Epithelial cell of prostate (primary cell): ENCODE measurements around the gene ITGB7.
A peak's percentile ranks its signal among the peaks of the same experiment; 100 is the strongest.

Source experiments
- DNase-seq: peaks from one replicate; pipeline ENCODE4 v3.0.0-alpha.2; 2011; ENCODE audit warnings: low read depth, low spot score
- H3K27ac ChIP-seq: fragments of 450-650 bp; 2 replicates; pipeline ENCODE4 v1.5.1; 2017; ENCODE audit warnings: mild to moderate bottlenecking

ITGB7 gene, protein sequence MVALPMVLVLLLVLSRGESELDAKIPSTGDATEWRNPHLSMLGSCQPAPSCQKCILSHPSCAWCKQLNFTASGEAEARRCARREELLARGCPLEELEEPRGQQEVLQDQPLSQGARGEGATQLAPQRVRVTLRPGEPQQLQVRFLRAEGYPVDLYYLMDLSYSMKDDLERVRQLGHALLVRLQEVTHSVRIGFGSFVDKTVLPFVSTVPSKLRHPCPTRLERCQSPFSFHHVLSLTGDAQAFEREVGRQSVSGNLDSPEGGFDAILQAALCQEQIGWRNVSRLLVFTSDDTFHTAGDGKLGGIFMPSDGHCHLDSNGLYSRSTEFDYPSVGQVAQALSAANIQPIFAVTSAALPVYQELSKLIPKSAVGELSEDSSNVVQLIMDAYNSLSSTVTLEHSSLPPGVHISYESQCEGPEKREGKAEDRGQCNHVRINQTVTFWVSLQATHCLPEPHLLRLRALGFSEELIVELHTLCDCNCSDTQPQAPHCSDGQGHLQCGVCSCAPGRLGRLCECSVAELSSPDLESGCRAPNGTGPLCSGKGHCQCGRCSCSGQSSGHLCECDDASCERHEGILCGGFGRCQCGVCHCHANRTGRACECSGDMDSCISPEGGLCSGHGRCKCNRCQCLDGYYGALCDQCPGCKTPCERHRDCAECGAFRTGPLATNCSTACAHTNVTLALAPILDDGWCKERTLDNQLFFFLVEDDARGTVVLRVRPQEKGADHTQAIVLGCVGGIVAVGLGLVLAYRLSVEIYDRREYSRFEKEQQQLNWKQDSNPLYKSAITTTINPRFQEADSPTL

DNA sequence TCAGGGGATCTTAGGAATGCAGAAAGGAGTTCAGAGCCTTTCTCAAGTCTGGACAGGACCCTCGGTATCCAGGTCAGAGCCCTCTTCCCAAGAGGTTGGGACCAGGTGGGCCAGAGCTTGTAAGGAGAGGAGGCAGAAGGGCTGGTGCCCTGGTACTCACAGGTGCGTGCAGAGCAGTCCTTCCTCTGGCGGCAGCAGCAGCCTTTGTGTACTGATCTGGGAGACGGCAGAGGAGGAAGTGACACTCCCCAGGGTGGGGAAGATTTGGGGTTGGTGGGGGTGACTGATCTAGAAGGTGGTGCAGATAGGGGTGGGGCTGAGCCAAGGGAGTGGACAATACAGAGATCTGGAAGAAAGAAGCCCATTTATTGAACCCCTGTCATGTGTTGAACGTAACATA lies at the start of gene ITGB7:
Gene ITGB7, minus strand, starts transcription at position 210 of the 400 bp plus-strand sequence. CDS start 6,808 bp downstream, outside the sequence.
- DNase-seq = no peak
- no peak within 1 kb of the TSS for H3K27ac ChIP-seq

DNA sequence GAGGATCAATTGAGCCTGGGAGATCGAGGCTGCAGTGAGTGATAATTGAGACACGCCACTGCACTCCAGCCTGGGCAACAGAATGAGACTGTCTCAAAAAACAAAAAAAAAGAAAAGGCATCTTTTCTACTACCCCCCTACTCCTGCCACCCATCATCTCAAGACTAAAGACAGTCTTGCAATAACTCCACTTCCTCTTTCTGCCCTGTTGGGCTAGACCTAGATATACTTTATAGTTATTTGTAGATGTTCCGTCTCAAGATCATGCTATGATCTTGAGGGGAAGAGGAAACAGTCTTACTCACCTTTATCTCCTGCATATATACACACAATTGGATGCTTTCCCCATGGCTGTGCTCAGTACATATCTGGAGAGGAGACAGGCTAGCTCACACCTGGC lies 48.9 kb upstream of the ITGB7 start:
- no peak overlapping the region for H3K27ac ChIP-seq
- DNase-seq = no peak

DNA sequence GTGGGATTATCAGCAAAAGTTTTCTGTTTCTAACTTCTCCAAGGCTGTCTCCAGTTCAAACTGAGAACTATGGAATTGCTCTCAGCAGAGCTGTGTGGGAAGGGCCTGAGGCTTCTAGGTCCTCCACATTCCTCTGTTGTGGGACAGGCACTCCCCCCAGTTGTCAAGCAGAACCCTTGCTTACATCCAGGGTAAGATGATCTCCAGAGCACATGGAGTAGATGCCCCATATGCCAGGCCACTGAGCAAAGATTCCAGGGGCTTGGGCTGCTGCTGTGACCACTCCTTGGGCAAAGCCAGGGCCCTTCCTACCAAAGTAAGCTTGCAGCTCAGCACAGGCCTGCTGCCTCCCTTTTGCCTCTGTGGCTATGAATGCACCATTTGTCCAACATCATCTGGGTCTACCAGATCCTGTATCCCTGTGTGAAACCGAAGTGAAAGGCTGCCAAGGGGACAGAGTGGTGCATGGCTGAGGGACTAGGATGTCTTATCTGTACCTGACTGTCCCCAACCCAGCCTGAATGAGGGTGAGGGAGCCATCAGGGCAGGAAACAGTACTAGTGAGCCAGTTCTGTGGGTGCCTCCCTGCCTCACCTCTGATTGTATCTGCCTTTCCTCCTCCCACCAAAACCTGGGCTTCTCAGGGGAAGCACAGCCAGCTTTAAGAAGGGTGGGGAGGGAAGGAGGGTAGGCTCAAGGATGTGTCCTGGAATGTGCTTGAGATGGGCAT lies 47.9 kb upstream of the ITGB7 start:
- H3K27ac ChIP-seq = no peak overlapping the region
- DNase-seq = no peak

DNA sequence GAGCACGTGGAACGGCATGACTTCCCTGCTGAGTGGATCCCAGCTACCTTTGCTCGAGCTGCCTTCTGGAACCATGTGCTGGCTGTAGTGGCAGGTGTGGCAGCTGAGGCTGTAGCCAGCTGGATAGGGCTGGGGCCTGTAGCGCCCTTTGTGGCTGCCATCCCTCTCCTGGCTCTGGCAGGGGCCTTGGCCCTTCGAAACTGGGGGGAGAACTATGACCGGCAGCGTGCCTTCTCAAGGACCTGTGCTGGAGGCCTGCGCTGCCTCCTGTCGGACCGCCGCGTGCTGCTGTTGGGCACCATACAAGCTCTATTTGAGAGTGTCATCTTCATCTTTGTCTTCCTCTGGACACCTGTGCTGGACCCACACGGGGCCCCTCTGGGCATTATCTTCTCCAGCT lies 46.2 kb upstream of the ITGB7 start:
- no peak overlapping the region for H3K27ac ChIP-seq
- DNase-seq = no peak

DNA sequence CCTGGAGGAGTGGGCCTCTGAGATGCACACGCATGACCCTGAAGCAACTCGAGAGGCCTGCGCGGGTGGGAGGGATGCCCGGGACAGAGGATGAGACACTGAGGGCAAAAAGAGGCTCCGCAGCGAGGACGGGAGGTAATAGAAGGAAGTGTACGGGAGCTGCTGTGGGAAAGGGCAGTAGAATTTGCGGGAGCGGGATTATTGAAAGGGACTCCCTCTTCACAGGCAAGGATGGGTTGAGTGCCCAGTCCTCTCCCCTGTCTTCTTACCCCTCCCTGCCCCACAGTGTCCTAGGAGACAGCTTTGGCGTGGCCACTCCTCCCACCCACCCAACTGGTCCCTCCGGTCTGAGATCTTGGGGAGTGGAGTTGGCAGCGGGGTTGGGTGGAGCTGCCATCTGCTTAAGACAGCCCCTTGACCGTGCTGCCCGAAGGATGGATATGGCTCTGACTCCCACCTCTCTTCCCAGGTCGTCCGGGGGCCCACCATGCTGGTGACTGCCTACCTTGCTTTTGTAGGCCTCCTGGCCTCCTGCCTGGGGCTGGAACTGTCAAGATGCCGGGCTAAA lies 45.4 kb upstream of the ITGB7 start:
- no peak for DNase-seq
- H3K27ac ChIP-seq = peak overlapping the region; percentile 68

DNA sequence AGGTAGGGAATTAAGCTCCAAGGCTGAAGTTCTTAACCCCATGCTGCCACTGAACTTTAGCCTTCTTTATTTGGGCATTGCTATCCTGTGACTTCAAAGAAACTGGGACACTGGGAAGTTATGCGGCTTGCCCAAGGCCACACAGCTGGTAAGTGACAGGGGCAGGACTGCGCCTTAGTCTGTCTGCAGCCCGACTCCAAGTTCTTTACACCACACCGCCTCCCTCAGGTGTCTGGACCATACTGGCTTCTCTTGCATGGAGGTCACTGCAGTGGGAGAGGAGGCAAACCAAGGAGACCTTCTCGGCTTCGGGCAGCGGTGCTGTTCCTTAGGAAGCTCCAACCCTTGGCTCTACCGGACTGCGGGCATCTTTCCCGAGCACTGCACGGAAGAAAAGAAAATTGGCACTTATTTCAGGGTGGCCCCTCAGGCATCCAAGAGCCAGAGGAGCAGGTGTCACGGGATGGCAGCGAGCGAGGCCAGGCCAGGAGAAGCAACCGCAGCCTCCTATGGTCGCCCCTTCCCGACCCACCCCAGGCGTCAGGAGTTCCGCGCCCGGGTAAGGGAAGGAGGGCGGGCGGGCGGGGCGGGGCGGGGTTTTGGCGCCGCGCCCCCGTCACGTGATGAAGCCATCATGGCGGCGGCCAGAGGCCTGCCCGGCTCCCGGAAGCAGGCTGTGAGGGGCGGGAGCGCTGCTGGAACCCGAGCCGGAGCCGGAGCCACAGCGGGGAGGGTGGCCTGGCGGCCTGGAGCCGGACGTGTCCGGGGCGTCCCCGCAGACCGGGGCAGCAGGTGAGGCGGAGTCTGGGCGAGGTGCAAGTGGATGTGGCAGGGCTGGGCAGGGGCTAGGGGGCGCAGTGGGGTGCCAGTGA lies 44.7 kb upstream of the ITGB7 start:
- no peak for DNase-seq
- peak overlapping the region; percentile 68 for H3K27ac ChIP-seq

DNA sequence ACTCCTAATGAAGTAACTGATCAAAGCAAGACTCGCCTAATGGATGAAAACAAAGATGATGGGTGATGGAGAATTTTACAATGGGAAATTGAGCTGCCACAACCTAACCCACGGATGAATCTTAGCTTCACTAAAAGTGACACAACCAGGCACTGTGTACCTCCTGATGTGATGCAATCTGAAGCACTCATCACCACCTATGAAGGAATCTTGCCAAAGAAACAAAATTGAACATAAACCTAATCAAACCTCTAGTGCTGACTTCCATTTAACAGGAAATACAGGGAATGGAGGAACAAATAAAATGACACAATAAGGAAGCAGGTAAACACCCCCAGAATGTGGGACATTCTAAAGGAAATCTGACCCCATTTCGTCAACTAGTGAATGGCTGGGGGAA lies 38.2 kb upstream of the ITGB7 start:
- no peak for DNase-seq
- no peak overlapping the region for H3K27ac ChIP-seq

DNA sequence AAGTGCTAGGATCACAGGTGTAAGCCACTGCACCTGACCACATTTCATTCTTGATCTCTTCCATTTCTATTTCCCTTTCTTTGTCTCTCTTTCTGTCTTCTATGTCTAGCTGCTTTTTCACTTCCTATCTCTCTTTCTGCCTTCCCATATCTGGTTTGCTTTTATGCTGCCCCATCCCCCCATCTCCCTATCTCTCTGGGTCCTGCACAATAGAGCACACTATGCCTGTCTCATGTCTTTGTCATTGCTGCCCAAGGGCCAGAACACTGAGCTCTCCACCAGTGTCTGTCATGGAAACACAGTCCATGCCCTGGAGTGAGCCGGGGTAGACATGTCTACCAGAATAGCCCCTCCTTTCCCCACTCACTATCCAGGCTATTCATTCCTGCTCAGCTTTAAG lies 37.3 kb upstream of the ITGB7 start:
- no peak for DNase-seq
- no peak overlapping the region for H3K27ac ChIP-seq

DNA sequence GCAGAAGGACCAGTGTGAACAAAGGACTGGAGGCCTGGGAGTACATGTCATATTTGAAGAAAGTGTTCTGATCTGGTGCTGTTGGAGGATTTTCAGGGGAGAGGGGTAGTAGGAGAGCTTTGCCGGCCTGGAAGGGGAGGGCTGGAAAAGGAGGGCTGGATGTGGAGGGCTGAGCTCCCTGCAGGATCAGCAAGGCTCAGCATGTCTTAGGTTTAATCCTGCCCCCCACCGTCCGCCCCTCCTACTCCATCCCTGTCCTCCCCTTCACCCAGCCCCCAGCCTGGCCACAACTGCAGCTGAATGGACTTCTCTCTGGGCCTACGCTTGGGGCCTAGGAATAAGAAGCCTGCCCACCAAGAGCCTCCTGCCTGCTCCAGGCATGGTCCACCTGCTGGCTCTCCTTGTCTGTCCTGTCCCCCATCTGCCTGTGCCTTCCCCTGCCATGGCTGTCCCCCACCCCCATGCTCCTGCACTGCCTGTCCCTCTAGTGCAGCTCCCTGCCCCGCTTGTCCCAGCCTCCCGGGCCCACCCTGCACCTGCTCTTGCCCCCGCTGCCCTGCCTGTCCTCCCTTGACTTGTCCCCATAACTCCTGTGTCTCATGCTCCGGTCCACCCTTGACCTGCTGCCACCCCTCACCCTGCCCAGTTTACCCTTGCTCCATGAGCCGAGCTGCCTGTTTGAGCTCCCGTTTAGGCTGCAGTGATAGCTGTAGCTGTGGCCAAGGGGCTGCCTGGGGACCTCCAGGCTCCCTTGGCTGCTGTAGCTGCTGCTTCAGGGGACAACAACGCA lies 34.8 kb upstream of the ITGB7 start:
- no peak for DNase-seq

DNA sequence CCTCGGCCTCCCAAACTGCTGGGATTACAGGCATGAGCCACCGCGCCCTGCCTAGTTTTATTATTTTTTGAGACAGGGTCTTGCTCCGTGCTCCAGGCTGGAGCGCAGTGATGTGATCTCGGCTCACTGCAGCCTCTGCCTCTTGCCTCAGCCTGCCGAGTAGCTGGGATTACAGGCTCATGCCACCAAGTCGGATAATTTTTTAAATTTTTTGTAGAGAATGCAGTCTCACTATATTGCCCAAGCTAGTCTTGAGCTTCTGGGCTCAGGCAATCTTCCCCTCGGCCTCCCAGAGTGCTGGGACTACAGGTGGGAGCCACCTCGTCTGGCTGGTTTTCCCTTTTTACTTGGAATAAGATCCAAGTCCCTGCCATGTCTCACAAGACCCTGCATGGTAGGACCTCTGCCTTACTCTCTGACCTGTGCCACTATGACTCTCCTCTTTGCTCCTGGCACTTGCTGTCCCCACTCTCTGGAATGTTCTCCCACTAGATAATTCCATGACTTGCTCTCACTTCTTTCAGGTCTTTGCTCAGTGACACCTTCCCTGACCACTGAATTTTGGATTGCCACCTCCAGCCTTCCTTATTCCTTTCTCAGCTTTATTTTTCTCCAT lies 32.7 kb upstream of the ITGB7 start:
- H3K27ac ChIP-seq = no peak overlapping the region
- DNase-seq = no peak

More for the DNA sequence above, 34.8 kb upstream of the ITGB7 start:
- H3K27ac ChIP-seq = no peak overlapping the region

DNA sequence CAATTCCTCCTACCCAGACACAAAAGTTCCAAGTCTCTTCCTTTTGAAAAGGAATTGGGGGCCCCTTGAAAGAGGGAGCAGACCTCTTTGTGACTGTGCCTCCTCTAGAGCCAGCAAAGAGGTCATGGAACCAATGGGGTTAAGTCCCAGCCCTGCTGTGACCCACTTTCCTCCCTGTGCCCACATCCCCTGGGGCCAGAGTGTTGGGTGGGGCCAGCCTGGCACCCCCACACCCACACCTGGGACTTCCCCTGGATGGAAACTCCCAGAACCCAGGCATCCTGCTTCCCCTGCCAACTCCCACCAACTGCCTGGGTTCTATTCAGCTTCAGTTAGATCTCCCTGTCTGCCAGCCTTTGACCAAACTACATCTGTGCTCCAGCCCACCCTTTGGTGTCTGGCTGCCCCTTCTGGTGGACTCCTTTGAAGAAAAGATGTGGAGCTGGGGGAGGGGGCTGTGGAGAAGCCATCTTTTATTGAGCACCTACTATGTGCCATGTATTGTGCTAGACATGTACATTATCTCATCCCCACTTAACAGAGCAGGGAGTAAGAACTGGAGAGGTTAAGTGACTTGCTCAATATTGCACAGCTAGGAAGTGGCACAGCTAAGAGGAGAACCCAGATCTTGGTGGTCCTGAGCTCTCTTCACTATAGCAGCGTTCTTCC lies 29.5 kb upstream of the ITGB7 start:
- H3K27ac ChIP-seq = no peak overlapping the region
- DNase-seq = no peak

DNA sequence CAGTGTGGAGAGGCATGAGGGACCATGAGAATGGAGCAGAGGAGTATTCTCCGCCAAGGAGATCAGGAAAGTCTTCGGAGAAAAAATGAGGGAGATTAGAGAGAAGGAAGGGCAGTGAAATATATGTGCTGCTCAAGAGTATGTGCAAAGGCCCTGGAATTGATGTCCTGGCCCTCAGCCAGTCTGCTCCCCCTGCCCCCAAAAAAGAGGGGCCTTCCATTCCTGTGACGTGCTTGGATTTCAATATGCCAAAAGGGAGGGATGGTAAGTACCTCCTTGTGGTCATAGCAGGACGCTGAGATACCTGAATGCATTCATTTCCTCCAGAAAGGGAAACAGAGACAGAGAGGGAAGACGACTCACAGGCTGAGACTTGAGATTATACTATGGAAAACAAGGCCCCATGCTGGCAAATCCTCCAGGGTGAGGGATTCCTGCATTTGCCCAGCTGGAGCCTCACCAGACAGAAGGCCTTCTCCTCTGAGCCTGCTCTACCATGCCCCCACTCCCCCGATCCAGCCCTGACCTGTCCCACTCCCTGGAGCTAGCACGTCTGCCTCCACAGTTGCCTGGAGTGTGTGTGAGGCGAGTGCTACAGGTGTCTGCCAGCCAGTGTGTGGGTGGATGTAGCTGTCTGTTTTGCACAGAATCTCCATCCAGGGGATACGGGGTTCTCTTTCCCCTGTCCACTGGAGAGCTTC lies 28.8 kb upstream of the ITGB7 start:
- no peak for DNase-seq
- H3K27ac ChIP-seq = no peak overlapping the region

DNA sequence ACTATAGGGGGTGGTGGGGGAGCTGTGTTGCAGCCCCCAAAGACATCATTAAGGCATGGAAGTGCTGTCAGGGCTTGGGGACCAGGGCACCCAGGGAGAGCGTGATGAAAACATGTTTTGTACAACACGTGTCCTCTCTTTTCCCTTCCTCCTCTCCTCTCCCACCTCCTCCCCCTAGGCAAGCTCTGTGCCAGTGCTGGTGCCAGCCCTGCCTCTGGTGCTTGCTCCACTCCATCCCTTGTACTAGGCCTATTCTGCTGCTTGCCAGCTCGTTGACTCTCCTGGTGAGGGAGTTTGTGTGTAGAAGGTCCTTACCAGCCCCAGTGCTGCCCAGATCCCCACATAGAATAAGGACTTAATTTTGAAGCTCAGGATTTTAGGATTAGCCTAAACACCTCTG lies 28.1 kb upstream of the ITGB7 start:
- DNase-seq = no peak
- H3K27ac ChIP-seq = no peak overlapping the region

DNA sequence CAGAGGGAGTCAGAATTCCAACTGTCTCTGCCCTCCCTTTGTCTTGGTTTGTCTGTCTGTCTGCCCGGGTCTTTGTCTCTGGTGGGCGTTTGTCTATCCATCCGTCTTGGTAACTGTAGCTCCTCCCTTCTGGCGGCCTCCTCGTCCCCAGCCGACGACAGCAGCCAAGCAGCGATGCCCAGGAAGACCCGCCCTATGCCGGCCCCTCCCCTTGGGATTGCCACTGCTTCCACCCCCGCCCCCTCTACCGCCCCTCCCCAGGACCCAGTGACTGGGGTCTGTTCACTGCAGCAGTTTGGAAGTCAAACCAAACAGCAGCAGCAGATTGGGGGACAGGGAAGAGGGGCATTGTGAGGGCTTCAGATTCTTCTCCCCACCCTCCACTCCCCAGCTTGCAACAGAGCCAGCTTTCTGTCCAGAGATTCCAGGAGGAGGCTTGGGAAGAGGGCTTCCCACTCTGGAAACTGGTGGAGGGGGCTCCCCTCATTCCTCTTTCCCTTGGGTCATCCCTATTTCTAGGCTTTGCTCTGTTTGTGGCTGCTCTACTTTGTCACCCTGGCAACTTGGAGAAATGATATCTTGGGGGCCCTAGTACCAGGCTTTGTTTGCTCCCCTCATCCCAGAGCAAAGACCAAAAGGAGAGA lies 27.3 kb upstream of the ITGB7 start:
- H3K27ac ChIP-seq = peak overlapping the region; percentile 93
- no peak for DNase-seq

DNA sequence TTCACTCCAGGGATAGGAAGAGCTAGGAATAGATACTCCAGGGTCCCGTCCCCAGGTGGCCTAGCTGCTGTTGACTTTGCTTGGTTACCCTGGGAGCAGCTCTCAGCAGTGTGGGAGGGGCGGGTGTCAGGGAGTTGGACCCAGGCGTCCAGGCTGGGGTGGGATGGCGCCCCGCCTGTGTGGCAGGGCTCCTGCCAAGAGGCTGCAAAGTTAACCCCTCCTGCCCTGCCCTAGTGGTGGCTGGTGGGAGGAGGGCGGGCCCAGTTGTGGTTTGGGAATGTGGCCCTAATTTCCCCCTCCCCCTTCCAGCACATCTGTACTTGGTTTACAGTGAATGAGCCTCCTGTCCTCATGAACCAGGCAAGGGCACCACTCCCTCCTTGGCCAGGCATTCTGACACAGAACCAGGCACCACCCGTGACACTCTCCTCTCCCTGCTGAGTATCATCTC lies 26.6 kb upstream of the ITGB7 start:
- DNase-seq = no peak
- H3K27ac ChIP-seq = peak overlapping the region; percentile 93

DNA sequence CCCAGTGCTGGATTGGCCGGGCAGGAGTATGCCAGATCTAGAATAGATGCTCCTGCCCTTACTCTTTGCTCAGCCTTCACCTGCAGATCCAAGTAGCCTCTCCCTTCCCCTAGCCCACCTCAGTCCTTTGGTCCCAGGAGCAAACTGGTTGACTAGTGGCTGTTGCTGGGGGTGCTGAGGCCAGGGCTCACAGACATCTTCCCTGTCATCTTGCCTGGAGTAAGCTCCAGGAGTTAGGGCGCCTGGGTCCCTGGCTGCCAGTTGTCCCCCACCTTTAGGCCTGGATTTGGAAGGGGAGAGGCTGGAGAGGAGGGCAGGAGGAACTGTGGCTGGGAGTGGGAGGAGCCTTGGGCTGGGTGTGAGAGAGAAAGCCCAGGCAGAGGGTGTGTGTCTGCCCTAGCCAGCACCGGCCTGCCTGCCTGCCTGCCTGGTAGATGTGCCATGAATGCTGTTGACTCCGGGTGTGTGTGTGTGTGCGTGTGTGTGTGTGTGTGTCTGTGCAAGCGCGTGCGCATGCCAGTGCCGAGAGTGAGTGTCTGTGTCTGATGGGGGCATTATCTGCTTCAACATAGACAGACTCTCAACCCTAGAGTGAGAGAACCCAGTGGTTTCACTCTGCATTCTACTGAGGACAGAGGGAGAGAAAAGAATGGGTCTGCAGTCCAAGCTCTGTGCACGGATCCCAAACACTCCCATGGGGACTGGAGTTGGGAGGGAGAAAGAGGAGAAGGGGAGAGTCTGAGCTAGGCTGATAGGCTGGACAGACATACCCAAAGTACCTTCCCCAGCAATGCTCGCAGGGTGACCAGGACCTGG lies 25.8 kb upstream of the ITGB7 start:
- no peak for DNase-seq
- peak overlapping the region; percentile 93 for H3K27ac ChIP-seq
